GM12892 (cell line): Measurements from ENCODE around the gene UPK3BL2.
"Not testable (repeated sequence)": the region's sequence is repeated elsewhere in the genome, so short reads cannot be mapped to it uniquely, and the experiment has no call there.

ENCODE experiments used
- POLR2A ChIP-seq: IDR thresholded peaks from 2 replicates; pipeline ENCODE4 v1.6.1; 2011; ENCODE audit warnings: low read depth, low read length, control low read depth
- POLR2AphosphoS5 ChIP-seq: IDR thresholded peaks from 2 replicates; pipeline ENCODE4 v1.6.1; 2011; ENCODE audit warnings: low read depth, low read length, control low read depth
- TAF1 ChIP-seq: IDR thresholded peaks from 2 replicates; pipeline ENCODE4 v1.6.1; 2011; ENCODE audit warnings: low read depth, mild to moderate bottlenecking, control low read depth, low read length, borderline replicate concordance

- not testable (repeated sequence) for TF ChIP-seq POLR2A, TAF1, POLR2AphosphoS5
Observed at GRCh38 chr7:102577315-102578240, 34.1 kb upstream of the UPK3BL2 start.
